H1 (cell line): ENCODE data around the gene ITGAE. TPM values are rescaled to one million over a fixed set of nuclear protein-coding genes. Genes with fewer than 3 reads are reported as not detected.

Experiments
- ATF2 ChIP-seq: IDR thresholded peaks from 2 replicates; pipeline ENCODE4 v1.6.1; 2012; ENCODE audit warnings: low read length, inconsistent platforms
- CTCF ChIP-seq, 3 experiments: IDR thresholded peaks; 1 replicate in 2 of 3; 2 replicates in 1 of 3; pipeline versions ENCODE4 v1.5.1 to v1.6.1; 2011; ENCODE audit warnings: low read length in 3 of 3, mild to moderate bottlenecking in 3 of 3, inconsistent platforms in 2 of 3, low read depth in 1 of 3, moderate library complexity in 1 of 3; ENCODE audit not compliant: insufficient read depth in 1 of 3; ENCODE audit errors: control extremely low read depth in 1 of 3
- SIN3A ChIP-seq, 2 experiments: IDR thresholded peaks in 1 of 2; conservative IDR thresholded peaks in 1 of 2; 2 replicates each; pipeline ENCODE4 v1.6.1; 2011 to 2012; ENCODE audit warnings: low read length in 2 of 2, improper control_type of control experiment in 1 of 2, low read depth in 1 of 2, mild to moderate bottlenecking in 1 of 2
- polyA plus RNA-seq, 7 experiments: library from polyadenylated mRNA; depleted of rRNA in 3 of 7; stranded (reverse) in 5 of 7; unstranded in 2 of 7; fragments of >200 nt in 5 of 7; fragments of 200-250 nt in 2 of 7; gene quantifications; 1 replicate in 5 of 7; 2 replicates in 1 of 7; 4 replicates in 1 of 7; pipeline versions ENCODE4 v1.2.1 to v1.2.3, GENCODE V29; 2011 to 2013; ENCODE audit warnings: missing spikeins in 2 of 7, mixed read lengths in 2 of 7
- total RNA-seq: library from RNA; stranded (reverse); fragmentation: NEBNext Ultra II Directional; extraction: Animal tissue kit (Norgen Biotek cat#: 25700); gene quantifications from 2 replicates; pipeline ENCODE4 v1.2.1, GENCODE V29; 2021

Gene ITGAE
- total and polyA plus RNA-seq, 2 of the 8 experiments (the other 6 are each of a cell fraction or from before 2014, with no cell fraction given), result 23.2 to 43.1 TPM

GRCh38 chr17:3761036-3761917 lies 39.7 kb downstream of the ITGAE start (continued):
- TF ChIP-seq SIN3A (conservative IDR thresholded peaks at IDR 0.05 in 1 of 2, IDR thresholded peaks at IDR 0.05 in 1 of 2; ENCODE audit: low read depth in 1 of 2, low read length in 2 of 2), result no peak
- TF ChIP-seq ATF2, result no peak
- TF ChIP-seq CTCF (IDR thresholded peaks at IDR 0.05; ENCODE audit: control extremely low read depth in 1 of 3, insufficient read depth in 1 of 3, low read depth in 1 of 3, low read length in 3 of 3), result no peak
- TF ChIP-seq, all 59 proteins: peak for 0
